T-helper 2 cell treated with Interferon-gamma antibody and Interleukin-4, amounts not matched to agents 5 μg/mL and 100 μg/mL, for 36 hours (primary cell): ENCODE results near the gene CPLANE2.

Source experiments
- DNase-seq: peaks from one replicate; pipeline ENCODE4 v3.0.0; 2021; ENCODE audit warnings: low spot score
- H3K27ac Mint-ChIP-seq: one replicate; pipeline ENCODE4 v1.8.0; 2021; ENCODE audit warnings: mild to moderate bottlenecking, mixed read lengths
- H3K27me3 Mint-ChIP-seq: one replicate; pipeline ENCODE4 v1.8.0; 2021; ENCODE audit warnings: low read depth, mixed read lengths
- H3K36me3 Mint-ChIP-seq: one replicate; pipeline ENCODE4 v1.8.0; 2021; ENCODE audit warnings: low read depth, mixed read lengths
- H3K4me1 Mint-ChIP-seq: one replicate; pipeline ENCODE4 v1.8.0; 2021; ENCODE audit warnings: low read depth, mixed read lengths
- H3K4me3 Mint-ChIP-seq: one replicate; pipeline ENCODE4 v1.8.0; 2022; ENCODE audit warnings: mild to moderate bottlenecking, moderate library complexity, mixed read lengths
- H3K9me3 Mint-ChIP-seq: one replicate; pipeline ENCODE4 v1.8.0; 2021; ENCODE audit warnings: mixed read lengths

CPLANE2 gene

DNA sequence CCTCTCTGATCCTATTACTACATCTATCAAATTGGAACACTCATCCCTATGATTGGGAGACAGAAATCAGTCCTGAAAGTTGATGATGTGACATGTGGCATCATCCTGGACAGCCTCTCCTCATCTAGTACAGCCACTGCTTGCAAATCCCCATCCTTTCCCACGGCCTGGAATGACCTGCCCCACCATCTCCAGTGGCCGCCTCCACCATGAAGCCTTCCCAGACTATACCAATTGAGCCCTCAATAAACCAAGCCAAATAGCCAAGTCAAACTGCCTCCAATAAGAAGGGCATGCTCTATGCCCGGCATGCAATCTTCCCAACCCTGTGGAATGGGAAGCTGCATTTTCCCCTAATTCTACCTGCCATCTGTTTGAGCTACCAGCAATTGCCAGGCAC, 24.0 kb downstream of the CPLANE2 start:
- Mint-ChIP-seq H3K27me3 (peaks cover 8% of the 10 kb centered on the region), H3K4me1 (peaks cover 10% of the 10 kb centered on the region), H3K36me3 (no peaks in the 10 kb centered on the region), H3K27ac (no peak overlapping the region), H3K9me3 (no peaks in the 10 kb centered on the region), H3K4me3 (no peak overlapping the region)
- no peak for DNase-seq

DNA sequence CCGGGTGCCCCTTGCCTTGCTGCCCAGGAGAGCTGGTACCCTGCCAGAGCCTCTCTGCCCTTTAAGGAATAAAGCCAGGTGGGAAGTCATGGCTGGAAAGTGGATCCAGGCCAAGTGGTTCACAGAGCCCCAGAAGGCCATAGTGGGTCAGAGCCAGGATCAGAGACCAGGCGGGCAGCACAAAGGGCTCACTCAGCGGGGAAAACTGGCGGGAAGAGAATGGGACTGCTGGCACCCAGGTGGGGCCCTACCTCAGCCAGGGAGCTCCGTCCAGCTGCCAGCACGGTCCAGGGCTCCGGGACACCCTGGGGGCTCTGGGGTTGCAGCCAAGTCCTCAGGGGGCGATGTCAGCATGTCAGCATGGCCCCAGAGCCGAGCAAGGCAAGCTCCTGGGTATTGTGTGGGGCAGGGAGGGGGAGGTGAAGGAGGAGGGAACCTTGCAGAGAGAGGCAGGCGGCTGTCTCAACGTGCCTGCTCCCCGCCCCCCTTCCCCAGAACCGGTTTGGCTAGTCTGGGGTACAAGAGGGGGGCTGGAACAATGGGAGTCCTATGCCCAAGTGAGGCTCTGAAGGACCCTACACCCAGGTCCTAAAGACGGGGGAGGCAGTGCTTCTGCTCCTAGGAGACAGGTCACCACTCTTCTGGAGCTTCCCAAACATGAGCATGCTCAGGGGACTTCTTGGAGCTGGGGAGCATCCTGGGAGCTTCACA, 24.6 kb downstream of the CPLANE2 start, which contains the start of gene ARHGEF19:
ARHGEF19 (minus strand) TSS at position 402 of the 711 bp plus-strand sequence. CDS start 3,598 bp downstream, outside the sequence.
- Mint-ChIP-seq H3K27ac (no peak within 1 kb of the TSS), H3K9me3 (no peaks in the 10 kb centered on the region), H3K27me3 (peaks cover 8% of the 10 kb centered on the region), H3K4me3 (no peak within 1 kb of the TSS), H3K36me3 (no peaks in the 10 kb centered on the region), H3K4me1 (peaks cover 7% of the 10 kb centered on the region)
- DNase-seq, result no peak

DNA sequence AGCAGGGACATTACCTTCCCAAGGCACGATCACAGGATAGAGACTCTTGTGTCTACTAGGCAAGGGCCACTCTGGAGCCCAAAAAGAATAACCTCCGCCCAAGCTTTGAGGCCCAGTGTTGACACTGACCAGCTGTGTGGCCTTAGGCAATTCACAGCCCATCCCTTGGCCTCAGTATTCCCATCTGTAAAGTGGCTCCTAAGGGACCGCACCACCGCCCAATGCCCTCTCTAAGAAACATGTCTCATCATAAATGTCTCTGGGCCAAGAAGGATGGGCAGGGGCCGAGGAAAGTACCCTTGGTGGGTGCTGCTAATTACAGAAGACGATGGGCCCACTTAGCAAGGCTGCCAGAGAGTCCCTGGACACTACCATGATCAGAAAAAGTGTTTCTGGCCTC, 25.2 kb downstream of the CPLANE2 start:
- Mint-ChIP-seq H3K9me3 (no peaks in the 10 kb centered on the region), H3K27ac (no peak overlapping the region), H3K36me3 (no peaks in the 10 kb centered on the region), H3K27me3 (peaks cover 8% of the 10 kb centered on the region), H3K4me1 (peaks cover 10% of the 10 kb centered on the region), H3K4me3 (no peak overlapping the region)
- no peak for DNase-seq

DNA sequence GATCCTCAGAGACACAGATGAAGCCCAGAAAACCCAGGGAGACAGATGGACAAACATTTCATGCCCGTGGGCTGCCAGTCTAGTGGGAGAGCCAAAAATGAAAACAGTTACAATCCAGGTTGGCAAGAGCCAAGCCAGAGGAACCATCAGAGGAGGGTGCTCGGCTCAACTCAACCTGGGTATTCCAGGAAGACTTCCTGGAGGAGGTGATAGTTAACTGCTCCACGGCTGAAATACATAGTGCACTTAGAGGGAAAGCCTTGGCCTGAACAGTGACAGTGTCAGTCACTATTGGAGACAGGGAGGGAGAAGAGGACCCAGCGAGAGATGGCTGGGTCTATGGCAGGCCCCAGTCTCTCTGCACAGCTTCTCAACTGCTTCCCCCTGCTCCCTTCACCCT, 26.4 kb downstream of the CPLANE2 start:
- DNase-seq, result no peak
- Mint-ChIP-seq H3K27ac (no peak overlapping the region), H3K36me3 (no peaks in the 10 kb centered on the region)

DNA sequence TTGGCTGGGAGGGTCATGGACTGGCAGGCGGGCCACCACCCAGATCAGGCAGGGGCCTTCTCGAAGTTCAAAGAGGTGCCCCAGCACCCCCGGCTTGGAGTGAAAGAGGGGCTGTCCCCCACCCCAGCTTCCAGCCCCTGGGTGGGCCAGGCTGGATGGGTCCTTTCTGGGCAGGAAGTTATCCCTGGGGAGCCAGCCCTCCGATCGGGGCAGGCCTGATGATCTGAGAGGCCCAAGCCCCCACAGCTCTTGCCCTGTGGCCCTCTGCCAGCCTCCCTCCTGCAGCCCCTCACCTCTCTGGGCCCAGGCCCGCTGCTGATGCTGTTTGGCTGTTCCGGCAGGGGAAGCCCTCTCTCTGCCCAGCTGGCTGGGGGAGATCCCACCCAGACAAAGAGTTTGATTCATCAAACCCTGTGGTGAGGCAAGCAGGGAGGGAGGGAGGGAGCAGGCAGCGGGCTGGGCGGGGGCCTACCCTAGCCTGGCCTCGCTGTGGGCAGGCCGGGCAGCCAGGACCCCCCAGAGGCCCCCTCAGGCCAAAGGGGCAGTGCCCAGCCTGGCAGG, 27.1 kb downstream of the CPLANE2 start:
- Mint-ChIP-seq H3K27me3 (peaks cover 8% of the 10 kb centered on the region), H3K27ac (no peak overlapping the region), H3K4me3 (no peak overlapping the region), H3K4me1 (peaks cover 6% of the 10 kb centered on the region), H3K9me3 (no peaks in the 10 kb centered on the region), H3K36me3 (no peaks in the 10 kb centered on the region)
- DNase-seq, result no peak

More for the DNA sequence above, 26.4 kb downstream of the CPLANE2 start:
- peaks cover 6% of the 10 kb centered on the region for H3K4me1 Mint-ChIP-seq
- no peaks in the 10 kb centered on the region for H3K9me3 Mint-ChIP-seq
- no peak overlapping the region for H3K4me3 Mint-ChIP-seq
- peaks cover 8% of the 10 kb centered on the region for H3K27me3 Mint-ChIP-seq

DNA sequence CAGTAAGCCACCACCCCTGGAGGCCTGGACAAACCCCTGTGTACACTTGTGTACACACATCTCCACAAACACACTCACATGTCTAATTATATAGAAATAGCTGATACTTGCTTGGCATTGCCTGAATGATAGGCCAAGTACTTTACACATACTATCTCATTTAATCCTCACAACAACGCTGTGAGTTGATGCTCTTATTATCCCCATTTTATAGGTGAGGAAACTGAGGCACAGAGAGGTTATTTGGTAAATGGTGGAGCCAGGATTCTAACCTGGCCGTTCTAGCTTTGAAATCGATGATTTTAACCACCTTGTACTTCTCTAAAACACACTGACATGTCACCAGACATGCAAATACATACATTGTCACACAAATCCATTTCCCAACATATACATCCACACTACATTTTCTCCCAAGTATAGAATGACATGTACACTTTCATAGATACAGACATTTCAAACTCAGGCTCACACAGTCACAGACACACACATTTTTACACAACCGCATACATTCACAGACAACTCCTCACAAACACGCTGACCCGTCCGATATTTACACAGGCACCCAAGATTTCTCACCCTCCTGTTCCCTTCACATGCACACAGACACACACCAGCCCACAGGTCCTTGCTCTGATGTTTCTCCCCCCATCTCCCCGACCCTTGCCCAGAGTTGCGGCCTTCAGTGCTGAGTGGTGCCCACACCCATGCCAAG, 27.7 kb downstream of the CPLANE2 start:
- Mint-ChIP-seq H3K36me3 (no peaks in the 10 kb centered on the region), H3K4me1 (peaks cover 6% of the 10 kb centered on the region), H3K27me3 (peaks cover 8% of the 10 kb centered on the region), H3K27ac (no peak overlapping the region), H3K4me3 (no peak overlapping the region), H3K9me3 (no peaks in the 10 kb centered on the region)
- DNase-seq, result no peak

DNA sequence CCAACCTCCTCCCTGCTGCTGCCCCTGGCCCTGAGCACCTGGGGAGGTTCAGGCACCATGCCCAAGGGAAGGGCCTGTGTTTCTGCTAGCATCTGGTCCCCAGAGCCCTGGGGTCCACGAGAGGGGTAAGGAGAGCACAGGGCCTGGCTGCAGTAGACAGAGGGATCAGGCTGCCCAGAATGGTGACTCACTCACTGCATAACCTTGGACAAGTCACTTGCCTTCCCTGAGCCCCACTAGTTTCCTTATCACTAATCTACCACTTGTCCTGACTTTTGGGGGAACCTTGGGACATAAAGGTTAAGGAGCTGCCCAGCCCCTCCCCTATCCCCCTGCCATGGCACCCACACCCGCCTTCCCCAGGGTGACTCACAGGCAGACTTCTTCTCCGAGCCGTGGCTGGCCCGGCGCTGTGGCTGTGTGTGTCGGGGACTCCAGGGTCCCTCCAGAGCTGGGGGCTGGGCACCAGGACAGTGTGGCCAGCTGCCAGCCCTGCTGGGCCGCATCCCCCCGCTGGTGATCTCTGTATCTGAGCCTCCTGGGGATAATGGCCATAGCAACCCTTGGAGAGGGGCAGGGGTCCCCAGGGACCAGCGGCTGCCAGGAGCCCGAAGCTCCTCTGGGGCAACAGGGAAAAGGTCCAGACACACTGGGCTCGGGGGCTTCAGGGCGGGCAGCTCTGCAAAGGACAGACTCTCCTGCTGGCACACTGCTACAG, 28.6 kb downstream of the CPLANE2 start:
- peaks cover 2% of the 10 kb centered on the region for H3K36me3 Mint-ChIP-seq
- H3K4me3 Mint-ChIP-seq, result no peak overlapping the region
- H3K9me3 Mint-ChIP-seq, result no peaks in the 10 kb centered on the region
- no peak for DNase-seq
- peaks cover 6% of the 10 kb centered on the region for H3K4me1 Mint-ChIP-seq
- H3K27ac Mint-ChIP-seq, result no peak overlapping the region
- peaks cover 8% of the 10 kb centered on the region for H3K27me3 Mint-ChIP-seq

DNA sequence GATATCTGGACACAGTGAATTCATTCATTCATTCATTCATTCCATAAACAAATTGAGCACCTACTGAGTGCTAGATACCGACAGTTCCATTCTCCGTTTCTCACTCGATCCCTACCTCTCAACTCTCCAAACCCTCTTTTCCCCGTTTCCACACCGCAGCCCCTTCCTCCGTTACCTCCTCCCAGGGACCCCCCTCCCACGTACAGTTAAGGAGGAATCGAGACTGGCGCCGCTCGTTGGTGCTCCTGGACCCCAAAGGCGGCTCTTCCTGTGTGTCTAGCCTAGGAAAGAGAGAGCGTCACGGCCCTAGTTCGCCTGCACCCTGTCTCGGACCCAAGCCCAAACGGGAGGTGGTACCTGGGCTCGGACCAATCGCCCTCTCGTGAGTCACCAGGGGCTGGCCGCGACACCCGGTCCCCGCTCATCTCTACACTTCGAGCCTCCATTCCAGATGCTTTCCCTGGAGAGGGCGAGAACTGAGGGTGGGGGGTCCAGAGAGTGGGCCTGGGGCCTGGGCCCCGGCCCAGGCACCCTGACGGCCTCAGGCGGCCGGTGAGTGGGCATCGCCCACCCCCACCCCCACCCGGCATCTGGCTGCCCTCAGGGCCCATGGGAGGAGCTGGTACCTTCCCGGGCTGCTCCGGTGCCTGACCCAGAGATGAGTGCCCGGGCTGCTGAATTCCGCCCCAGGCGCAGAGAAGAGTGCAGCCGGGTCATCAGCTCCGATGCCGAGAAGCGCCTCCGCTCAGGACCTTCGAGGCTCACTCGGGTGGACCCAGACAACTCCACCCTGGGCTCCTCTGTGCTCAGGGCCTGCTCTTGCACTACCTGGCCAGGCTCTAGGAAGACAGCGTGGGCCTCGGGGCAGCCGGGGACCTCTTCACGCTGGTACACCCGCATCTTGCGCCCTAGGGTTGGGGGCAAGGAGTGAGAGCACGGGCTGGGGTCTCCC, 29.4 kb downstream of the CPLANE2 start:
- H3K27me3 Mint-ChIP-seq, result peaks cover 8% of the 10 kb centered on the region
- H3K36me3 Mint-ChIP-seq, result peaks cover 2% of the 10 kb centered on the region
- H3K4me1 Mint-ChIP-seq, result peaks cover 6% of the 10 kb centered on the region
- no peak for DNase-seq
- H3K27ac Mint-ChIP-seq, result peak overlapping the region; percentile 94
- H3K9me3 Mint-ChIP-seq, result no peaks in the 10 kb centered on the region
- peak overlapping the region; percentile 85 for H3K4me3 Mint-ChIP-seq

DNA sequence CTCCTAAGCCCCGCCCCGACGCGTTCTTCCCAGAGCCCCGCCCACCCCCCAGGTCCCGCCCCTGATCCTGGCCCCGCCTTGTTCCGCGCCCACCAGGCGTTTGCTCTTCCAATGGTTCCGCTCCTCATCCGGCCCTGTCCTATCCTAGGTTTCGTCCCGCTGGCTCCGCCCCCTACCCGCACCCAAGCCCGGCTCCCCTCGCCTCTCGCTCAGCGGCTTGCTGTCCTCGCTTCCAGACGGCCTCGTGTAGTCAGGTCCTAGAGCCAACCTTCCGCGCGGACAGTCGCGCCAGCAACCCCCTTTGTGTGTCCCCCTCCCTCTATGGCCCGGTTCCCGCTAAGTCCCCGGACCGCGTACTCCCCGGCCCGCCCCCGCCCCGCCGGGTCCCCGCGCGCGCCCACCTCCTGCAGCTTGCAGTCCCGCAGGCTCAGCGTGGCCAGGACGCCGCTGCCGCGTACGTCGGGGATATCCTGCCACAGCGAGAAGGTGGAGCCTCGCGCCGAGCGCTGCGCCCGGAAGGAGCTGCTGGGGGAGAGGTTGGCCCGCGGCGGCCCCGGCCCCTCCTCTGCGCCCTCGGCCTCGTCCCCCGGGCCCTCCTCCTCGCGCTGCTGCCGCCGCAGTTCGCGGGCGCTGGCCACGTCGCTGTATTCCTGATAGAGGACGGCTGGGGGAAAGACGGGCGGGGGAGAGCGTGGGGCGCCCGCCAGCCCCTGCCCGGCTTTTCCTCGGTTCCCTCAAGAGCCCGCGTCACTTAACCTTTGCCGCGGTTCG, 30.3 kb downstream of the CPLANE2 start:
- Mint-ChIP-seq H3K36me3 (peaks cover 2% of the 10 kb centered on the region), H3K9me3 (no peaks in the 10 kb centered on the region), H3K4me1 (peaks cover 6% of the 10 kb centered on the region), H3K27me3 (peaks cover 2% of the 10 kb centered on the region), H3K4me3 (peak overlapping the region; percentile 85), H3K27ac (peak overlapping the region; percentile 94)
- DNase-seq, result peak; percentile 94

DNA sequence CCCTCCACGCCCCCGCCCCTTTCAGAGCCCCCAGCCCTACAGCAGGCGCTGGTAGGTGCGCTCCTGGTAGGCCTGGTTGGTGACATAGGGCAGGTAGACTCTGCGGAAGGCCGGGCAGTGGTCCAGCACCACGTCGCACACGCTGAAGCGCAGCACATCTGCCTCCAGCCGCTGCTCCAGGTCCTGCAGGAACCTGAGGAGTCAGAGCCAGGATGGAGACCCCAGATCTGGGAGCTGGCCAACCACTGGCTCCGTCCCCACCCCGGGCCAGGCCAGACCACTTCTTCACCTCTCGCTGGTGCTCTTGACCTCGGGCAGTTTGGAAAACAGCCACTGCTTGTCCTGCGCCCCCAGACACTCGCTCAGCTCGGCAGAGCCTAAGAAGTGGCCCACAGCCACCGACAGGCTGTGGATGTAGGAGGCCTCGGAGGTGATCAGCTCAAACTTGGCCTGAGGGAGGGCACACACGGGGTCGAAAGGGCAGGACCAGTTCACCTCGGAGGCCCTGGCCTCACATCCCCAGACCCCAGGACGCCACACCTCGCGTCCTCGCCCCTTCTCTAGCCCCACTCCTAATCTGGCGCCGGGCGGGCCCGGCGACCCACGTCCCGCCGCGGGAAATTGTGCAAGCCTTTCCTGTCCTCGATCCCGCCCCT, 31.0 kb downstream of the CPLANE2 start:
- peaks cover 6% of the 10 kb centered on the region for H3K4me1 Mint-ChIP-seq
- no peak for DNase-seq
- peaks cover 2% of the 10 kb centered on the region for H3K27me3 Mint-ChIP-seq
- H3K4me3 Mint-ChIP-seq, result peak overlapping the region; percentile 85
- no peaks in the 10 kb centered on the region for H3K9me3 Mint-ChIP-seq
- H3K36me3 Mint-ChIP-seq, result peaks cover 2% of the 10 kb centered on the region
- H3K27ac Mint-ChIP-seq, result peak overlapping the region; percentile 94

DNA sequence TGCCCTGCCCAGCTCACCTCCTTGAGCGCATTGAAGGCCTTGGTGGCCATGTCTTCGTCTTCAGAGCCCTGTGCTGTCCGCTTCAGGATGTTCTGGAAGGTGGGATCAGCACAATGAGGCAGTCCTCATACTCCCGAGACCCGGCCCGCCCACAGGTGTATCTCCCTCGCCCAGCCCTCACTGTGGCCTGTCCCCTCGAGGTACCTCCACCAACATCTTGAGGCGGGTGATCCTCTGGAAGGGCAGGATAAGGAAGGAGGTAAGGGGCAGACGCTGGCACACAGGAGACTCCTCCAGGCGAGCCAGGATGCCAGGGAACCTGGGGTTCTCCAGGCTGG, 31.7 kb downstream of the CPLANE2 start:
- DNase-seq, result no peak
- Mint-ChIP-seq H3K4me3 (peak overlapping the region; percentile 24), H3K4me1 (peaks cover 6% of the 10 kb centered on the region), H3K27ac (no peak overlapping the region), H3K36me3 (peaks cover 2% of the 10 kb centered on the region), H3K27me3 (peaks cover 2% of the 10 kb centered on the region), H3K9me3 (no peaks in the 10 kb centered on the region)

DNA sequence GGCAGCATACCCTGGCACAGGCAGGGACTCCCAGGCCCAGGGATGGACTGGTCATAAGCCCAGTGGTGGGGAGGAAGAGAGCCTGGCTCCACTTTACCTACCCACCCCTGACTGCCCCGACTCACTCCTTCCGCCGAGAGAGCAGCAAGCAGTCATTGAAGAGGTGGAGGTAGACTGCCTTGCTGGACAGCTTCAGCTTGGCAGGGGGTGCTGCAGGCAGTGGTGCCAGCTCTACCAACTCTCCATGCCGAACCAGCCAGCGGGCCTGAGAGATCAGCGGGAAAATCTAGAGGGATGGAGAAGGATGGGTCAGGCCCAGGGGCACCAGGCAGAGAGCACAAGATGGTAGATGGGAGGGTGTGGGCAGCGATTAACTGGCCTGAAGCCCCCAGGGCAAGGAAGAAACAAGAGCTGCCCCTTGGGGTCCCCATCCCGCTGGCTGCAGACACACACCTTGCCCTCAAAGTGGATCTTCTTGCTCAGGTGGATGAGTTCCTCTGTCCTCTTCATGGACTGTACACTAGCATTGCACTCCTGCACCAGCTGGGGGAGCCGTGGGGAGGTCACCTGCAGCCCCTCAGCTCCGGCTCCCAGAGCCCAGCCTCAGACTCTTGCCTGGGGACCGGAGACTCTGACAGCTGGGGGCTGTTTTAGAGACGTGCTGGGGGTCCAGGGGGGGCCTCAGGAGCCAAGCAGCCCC, 32.2 kb downstream of the CPLANE2 start:
- no peak for DNase-seq
- Mint-ChIP-seq H3K4me1 (peaks cover 6% of the 10 kb centered on the region), H3K27ac (no peak overlapping the region), H3K9me3 (no peaks in the 10 kb centered on the region), H3K27me3 (peaks cover 2% of the 10 kb centered on the region), H3K36me3 (peaks cover 2% of the 10 kb centered on the region), H3K4me3 (no peak overlapping the region)
